A549 (cell line): ENCODE results near the gene SHROOM1. TPM values are rescaled to one million over a fixed set of nuclear protein-coding genes. Genes with fewer than 3 reads are reported as not detected.

Experiments used
- ATAC-seq, 2 experiments: fragments of 200-7000 bp in 1 of 2; fragments of >200 bp in 1 of 2; cut with Nextera tagmentation in 1 of 2; cut with Tn5 transposase in 1 of 2; 3 replicates each; pipeline versions ENCODE4 v1.8.0 to v1.9.1; 2018 to 2020; ENCODE audit warnings: mild to moderate bottlenecking in 1 of 2, moderate library complexity in 1 of 2
- CTCF ChIA-PET: fragments of 300-600 bp; sonication (Branson Sonifier 250); formaldehyde crosslinking; extraction: SDS; loops from one replicate; lab custom pipeline; 2021; ENCODE audit warnings: antibody characterized with exemption, inconsistent platforms; lab: Yijun Ruan, JAX
- POLR2A ChIA-PET: fragments of 350-600 bp; formaldehyde crosslinking; extraction: SDS; loops from one replicate; lab custom pipeline; 2021; ENCODE audit warnings: antibody characterized with exemption, inconsistent platforms; lab: Yijun Ruan, JAX
- DNase-seq, 2 experiments: peaks; one replicate each; pipeline versions ENCODE4 v3.0.0 to v3.0.0-alpha.2; 2011 to 2016; ENCODE audit warnings: low read depth in 1 of 2, low spot score in 1 of 2
- FAIRE-seq: peaks from 2 replicates; lab custom pipeline; 2011; peaks lifted over from hg19 to GRCh38; lab: Jason Lieb, UNC
- H3K27ac ChIP-seq, 2 experiments: fragments of >200 bp; sonication (Bioruptor Twin); formaldehyde crosslinking; 3 replicates each; pipeline ENCODE4 v1.5.1; 2016 to 2017
- H3K4me1 ChIP-seq: fragments of >200 bp; sonication (Bioruptor Twin); formaldehyde crosslinking; 3 replicates; pipeline ENCODE4 v1.6.1; 2016
- H3K4me2 ChIP-seq: fragments of >200 bp; sonication (Bioruptor Twin); formaldehyde crosslinking; 3 replicates; pipeline ENCODE4 v1.6.1; 2016
- H3K4me3 ChIP-seq: fragments of >200 bp; sonication (Bioruptor Twin); formaldehyde crosslinking; 3 replicates; pipeline ENCODE4 v1.5.1; 2016
- H3K9me3 ChIP-seq: fragments of >200 bp; sonication (Bioruptor Twin); formaldehyde crosslinking; 3 replicates; pipeline ENCODE4 v1.6.1; 2016
- BCL3 ChIP-seq: fragments of >200 bp; sonication (Bioruptor Twin); formaldehyde crosslinking; IDR thresholded peaks from 3 replicates; pipeline ENCODE4 v1.6.1; 2016
- BHLHE40 ChIP-seq: IDR thresholded peaks from 2 replicates; pipeline ENCODE4 v1.6.1; 2012; ENCODE audit warnings: low read depth, low read length, inconsistent platforms
- CBX2 ChIP-seq: fragments of 200-600 bp; sonication (generic); IDR thresholded peaks from 2 replicates; pipeline ENCODE4 v1.6.1; 2016; ENCODE audit warnings: low read depth, mild to moderate bottlenecking, borderline replicate concordance
- CBX8 ChIP-seq: fragments of 200-600 bp; sonication (generic); IDR thresholded peaks from 2 replicates; pipeline ENCODE4 v1.6.1; 2016
- E2F6 ChIP-seq: IDR thresholded peaks from 2 replicates; pipeline ENCODE4 v1.6.1; 2012; ENCODE audit warnings: low read depth, borderline replicate concordance
- EP300 ChIP-seq, 2 experiments: fragments of >200 bp; sonication (Bioruptor Twin); formaldehyde crosslinking; IDR thresholded peaks; 2 replicates in 1 of 2; 3 replicates in 1 of 2; pipeline ENCODE4 v1.6.1; 2016 to 2017
- ESRRA ChIP-seq: fragments of 150-350 bp; IDR thresholded peaks from 2 replicates; pipeline ENCODE4 v1.6.1; 2014; ENCODE audit warnings: mild to moderate bottlenecking, low read length, borderline replicate concordance
- FOSL2 ChIP-seq, 2 experiments: fragments of 450-650 bp in 1 of 2; fragments of >200 bp in 1 of 2; sonication (Bioruptor Twin) in 1 of 2; formaldehyde crosslinking; IDR thresholded peaks; 2 replicates each; pipeline versions ENCODE4 v1.5.0 to v1.6.1; 2016 to 2020; ENCODE audit warnings: mild to moderate bottlenecking in 1 of 2, moderate library complexity in 1 of 2
- FOXS1 ChIP-seq: fragments of 250-450 bp; sonication (Bioruptor Pico); IDR thresholded peaks from 2 replicates; pipeline ENCODE4 v1.5.0; 2020; ENCODE audit warnings: mild to moderate bottlenecking, moderate library complexity
- HOXB5 ChIP-seq: fragments of 250-450 bp; sonication (Bioruptor Pico); IDR thresholded peaks from 2 replicates; pipeline ENCODE4 v1.5.0; 2020; ENCODE audit warnings: mild to moderate bottlenecking, moderate library complexity
- MYC ChIP-seq: IDR thresholded peaks from 2 replicates; pipeline ENCODE4 v1.6.1; 2012; ENCODE audit warnings: mild to moderate bottlenecking, inconsistent platforms, low read length, improper control_type of control experiment, borderline replicate concordance
- NFE2L2 ChIP-seq: fragments of 150-350 bp; conservative IDR thresholded peaks from 2 replicates; pipeline ENCODE4 v1.6.1; 2014; ENCODE audit warnings: low read length
- NR3C1 ChIP-seq: fragments of >200 bp; sonication (Bioruptor Twin); formaldehyde crosslinking; IDR thresholded peaks from 3 replicates; pipeline ENCODE4 v1.6.1; 2017
- PBX3 ChIP-seq: IDR thresholded peaks from 2 replicates; pipeline ENCODE4 v1.6.1; 2012
- PHF8 ChIP-seq: fragments of 200-600 bp; sonication (generic); IDR thresholded peaks from 2 replicates; pipeline ENCODE4 v1.6.1; 2016; ENCODE audit warnings: low read depth, mild to moderate bottlenecking, antibody characterized with exemption, moderate library complexity, borderline replicate concordance
- POLR2A ChIP-seq: IDR thresholded peaks from 2 replicates; pipeline ENCODE4 v1.6.1; 2012; ENCODE audit warnings: mild to moderate bottlenecking, low read length
- RAD21 ChIP-seq, 2 experiments: fragments of >200 bp in 1 of 2; sonication (Bioruptor Twin) in 1 of 2; formaldehyde crosslinking in 1 of 2; IDR thresholded peaks in 1 of 2; conservative IDR thresholded peaks in 1 of 2; 2 replicates in 1 of 2; 3 replicates in 1 of 2; pipeline ENCODE4 v1.6.1; 2012 to 2018; ENCODE audit warnings: inconsistent platforms in 1 of 2
- TFCP2L1 ChIP-seq: fragments of 250-450 bp; sonication (Bioruptor Pico); IDR thresholded peaks from 2 replicates; pipeline ENCODE4 v1.5.0; 2021; ENCODE audit warnings: mild to moderate bottlenecking
- USF2 ChIP-seq: fragments of 450-650 bp; IDR thresholded peaks from 2 replicates; pipeline ENCODE4 v1.6.1; 2014; ENCODE audit warnings: antibody characterized with exemption
- WGBS: methylation state at CpG from one replicate; pipeline ENCODE4 v1.1.6; 2017; ENCODE audit errors: missing lambda C conversion rate; 5-methylcytosine and 5-hydroxymethylcytosine counted together
- polyA plus RNA-seq, 4 experiments: library from polyadenylated mRNA; depleted of rRNA in 3 of 4; stranded (reverse); fragments of >200 nt; fragmentation: RNase III in 1 of 4; extraction: RNeasy Plus Mini Kit Qiagen cat#74134 plus additional on column Dnase treatment in 1 of 4; gene quantifications; 2 replicates in 3 of 4; 3 replicates in 1 of 4; pipeline ENCODE4 v1.2.3, GENCODE V29; 2011 to 2017

SHROOM1 gene
- polyA plus RNA-seq, 2 of the 4 experiments (the other 2 are of a cell fraction): 4.5 to 5.4 TPM

- FAIRE-seq (no peak), ATAC-seq (peak in 1 of 2 experiments; percentile 18; a peak in 3 of 6 replicates), DNase-seq (no peak)
- CTCF ChIA-PET: interaction anchor here (1.3 kb wide), 1 partner anchor 250 kb away, joined by 7 read pairs; no protein-coding TSS in a partner anchor
- Histone ChIP-seq H3K9me3 (no peaks in the 10 kb centered on the region), H3K4me2 (peak overlapping the region; percentile 91), H3K4me1 (peaks cover 7% of the 10 kb centered on the region), H3K4me3 (peak overlapping the region; percentile 83), H3K27ac (peak overlapping the region; percentile 84 to 98)
- POLR2A ChIA-PET: interaction anchor here (1.8 kb wide), 1 partner anchor 40 kb away, joined by 6 read pairs; the partner anchor contains the start of gene KIF3A
- TF ChIP-seq EP300 (IDR thresholded peaks at IDR 0.05) (no peak), RAD21 (conservative IDR thresholded peaks at IDR 0.05 in 1 of 2, IDR thresholded peaks at IDR 0.05 in 1 of 2) (no peak), NFE2L2 (no peak), CBX8 (no peak), PBX3 (no peak), ESRRA (no peak), BHLHE40 (no peak), FOXS1 (CRISPR knock-in tag) (no peak), HOXB5 (CRISPR knock-in tag) (no peak), POLR2A (no peak; the same call in 1 of the 2 replicates), MYC (no peak), TFCP2L1 (no peak), USF2 (no peak), CBX2 (no peak), FOSL2 (IDR thresholded peaks at IDR 0.05) (no peak), FOSL2 (CRISPR knock-in tag; IDR thresholded peaks at IDR 0.05) (no peak)
- WGBS: 0% methylated on average over 2 of the region's 40 CpGs
Observed at GRCh38 chr5:132776938-132777208, 53.6 kb downstream of the SHROOM1 start.

GRCh38 chr5:132776131-132776937 is 54.1 kb downstream of the SHROOM1 start:
- 0 out of 2 replicates have a peak, but pooled peaks have one; percentile 44 for TF ChIP-seq E2F6
- peak; percentile 30; the same call in 1 of the 2 replicates for TF ChIP-seq PHF8
- TF ChIP-seq BCL3: no peak
- TF ChIP-seq NR3C1: no peak
- no peak for TF ChIP-seq POLR2A
- TF ChIP-seq EP300 (IDR thresholded peaks at IDR 0.05): no peak
- ATAC-seq: peak; percentile 52 to 66
- POLR2A ChIA-PET: interaction anchor here (1.8 kb wide), 1 partner anchor 39 kb away, joined by 6 read pairs; the partner anchor contains the start of gene KIF3A
- Histone ChIP-seq H3K27ac (peak overlapping the region; percentile 84 to 98), H3K4me2 (peak overlapping the region; percentile 91), H3K4me1 (peaks cover 7% of the 10 kb centered on the region), H3K4me3 (peak overlapping the region; percentile 83), H3K9me3 (no peaks in the 10 kb centered on the region)
- no peak for FAIRE-seq
- CTCF ChIA-PET: interaction anchor here (1.3 to 1.6 kb wide), 3 partner anchors 15 to 250 kb away, joined by 3 to 4 read pairs (median 3); no protein-coding TSS in a partner anchor
- WGBS: 4% methylated on average over 17 of the region's 39 CpGs
- DNase-seq: peak; percentile 33 to 48
